Effector memory CD8-positive, alpha-beta T cell (primary cell): ENCODE results near the gene DPP6.

Experiments used
- ATAC-seq: fragments of 150-1000 bp; cut with Tn5 transposase; replicated peaks from 2 replicates; pipeline ENCODE4 v1.10.0; 2021; ENCODE audit warnings: mild to moderate bottlenecking, moderate library complexity
- DNase-seq, 3 experiments: peaks; one replicate each; pipeline ENCODE4 v3.0.0; 2021
- H3K27ac Mint-ChIP-seq, 2 donors: one replicate each; pipeline ENCODE4 v1.8.0; 2022; ENCODE audit warnings: mild to moderate bottlenecking in 2 of 2, mixed read lengths in 2 of 2, moderate library complexity in 2 of 2
- H3K27me3 Mint-ChIP-seq, 2 donors: one replicate each; pipeline ENCODE4 v1.8.0; 2022; ENCODE audit warnings: mixed read lengths in 2 of 2
- H3K36me3 Mint-ChIP-seq: one replicate; pipeline ENCODE4 v1.8.0; 2022; ENCODE audit warnings: mild to moderate bottlenecking, moderate library complexity, mixed read lengths; ENCODE audit not compliant: insufficient read depth
- H3K4me1 Mint-ChIP-seq, 2 donors: one replicate each; pipeline ENCODE4 v1.8.0; 2022; ENCODE audit warnings: low read depth in 2 of 2, mixed read lengths in 2 of 2
- H3K4me3 Mint-ChIP-seq, 2 donors: one replicate each; pipeline ENCODE4 v1.8.0; 2022; ENCODE audit warnings: mild to moderate bottlenecking in 2 of 2, mixed read lengths in 2 of 2, moderate library complexity in 2 of 2
- H3K9me3 Mint-ChIP-seq, 2 donors: one replicate each; pipeline ENCODE4 v1.8.0; 2022; ENCODE audit warnings: mixed read lengths in 2 of 2

Gene DPP6

GRCh38 chr7:154372011-154372601 is 319.9 kb downstream of the DPP6 start:
- no peaks in the 10 kb centered on the region for H3K27me3 Mint-ChIP-seq
- no peaks in the 10 kb centered on the region for H3K36me3 Mint-ChIP-seq
- ATAC-seq = no peak
- H3K27ac Mint-ChIP-seq = no peak overlapping the region
- H3K4me1 Mint-ChIP-seq = no peaks in the 10 kb centered on the region
- DNase-seq = no peak
- peaks cover 6 to 8% of the 10 kb centered on the region in 2 donors for H3K9me3 Mint-ChIP-seq
- no peak overlapping the region for H3K4me3 Mint-ChIP-seq

GRCh38 chr7:154373956-154374355 is 321.8 kb downstream of the DPP6 start:
- no peaks in the 10 kb centered on the region for H3K27me3 Mint-ChIP-seq
- DNase-seq = no peak
- H3K9me3 Mint-ChIP-seq = peaks cover 6 to 8% of the 10 kb centered on the region in 2 donors
- no peak for ATAC-seq
- H3K4me3 Mint-ChIP-seq = no peak overlapping the region
- no peak overlapping the region for H3K27ac Mint-ChIP-seq
- no peaks in the 10 kb centered on the region for H3K36me3 Mint-ChIP-seq
- no peaks in the 10 kb centered on the region for H3K4me1 Mint-ChIP-seq

- H3K36me3 Mint-ChIP-seq = no peaks in the 10 kb centered on the region
- H3K4me1 Mint-ChIP-seq = no peaks in the 10 kb centered on the region
- no peak overlapping the region for H3K4me3 Mint-ChIP-seq
- no peak overlapping the region for H3K27ac Mint-ChIP-seq
- DNase-seq = no peak
- peaks cover 6 to 8% of the 10 kb centered on the region in 2 donors for H3K9me3 Mint-ChIP-seq
- no peak for ATAC-seq
- no peaks in the 10 kb centered on the region for H3K27me3 Mint-ChIP-seq
These were observed 323.8 kb downstream of the DPP6 start for GRCh38 chr7:154375956-154376355.

GRCh38 chr7:154380771-154381170 is 328.6 kb downstream of the DPP6 start:
- ATAC-seq (no peak), DNase-seq (no peak)
- Mint-ChIP-seq H3K27me3 (no peaks in the 10 kb centered on the region), H3K9me3 (peaks cover 0 to 2% of the 10 kb centered on the region in 2 donors), H3K4me1 (no peaks in the 10 kb centered on the region), H3K27ac (no peak overlapping the region), H3K36me3 (no peaks in the 10 kb centered on the region), H3K4me3 (no peak overlapping the region)

GRCh38 chr7:154383045-154383444 is 330.8 kb downstream of the DPP6 start:
- Mint-ChIP-seq H3K27me3 (no peaks in the 10 kb centered on the region), H3K9me3 (peaks cover 0 to 13% of the 10 kb centered on the region in 2 donors), H3K4me1 (no peaks in the 10 kb centered on the region), H3K27ac (no peak overlapping the region), H3K36me3 (no peaks in the 10 kb centered on the region), H3K4me3 (no peak overlapping the region)
- no peak for DNase-seq
- no peak for ATAC-seq

- H3K27me3 Mint-ChIP-seq = no peaks in the 10 kb centered on the region
- H3K27ac Mint-ChIP-seq = no peak overlapping the region
- no peak overlapping the region for H3K4me3 Mint-ChIP-seq
- DNase-seq (no peak), ATAC-seq (no peak)
- no peaks in the 10 kb centered on the region for H3K4me1 Mint-ChIP-seq
- H3K9me3 Mint-ChIP-seq = peaks cover 7 to 19% of the 10 kb centered on the region in 2 donors
- H3K36me3 Mint-ChIP-seq = no peaks in the 10 kb centered on the region
These were observed 333.0 kb downstream of the DPP6 start for GRCh38 chr7:154385214-154385613.

GRCh38 chr7:154387252-154387651 is 335.1 kb downstream of the DPP6 start:
- DNase-seq (no peak), ATAC-seq (no peak)
- Mint-ChIP-seq H3K27ac (no peak overlapping the region), H3K36me3 (no peaks in the 10 kb centered on the region), H3K9me3 (peaks cover 8 to 22% of the 10 kb centered on the region in 2 donors), H3K4me3 (no peak overlapping the region), H3K4me1 (no peaks in the 10 kb centered on the region), H3K27me3 (no peaks in the 10 kb centered on the region)

GRCh38 chr7:154388412-154388811 is 336.2 kb downstream of the DPP6 start:
- Mint-ChIP-seq H3K9me3 (peaks cover 8 to 22% of the 10 kb centered on the region in 2 donors), H3K36me3 (no peaks in the 10 kb centered on the region), H3K27me3 (no peaks in the 10 kb centered on the region), H3K27ac (no peak overlapping the region), H3K4me3 (no peak overlapping the region), H3K4me1 (no peaks in the 10 kb centered on the region)
- DNase-seq (no peak), ATAC-seq (no peak)

GRCh38 chr7:154388999-154389398 is 336.8 kb downstream of the DPP6 start:
- Mint-ChIP-seq H3K9me3 (peaks cover 9 to 22% of the 10 kb centered on the region in 2 donors), H3K4me1 (no peaks in the 10 kb centered on the region), H3K27ac (no peak overlapping the region), H3K27me3 (no peaks in the 10 kb centered on the region), H3K4me3 (no peak overlapping the region), H3K36me3 (no peaks in the 10 kb centered on the region)
- DNase-seq (no peak), ATAC-seq (no peak)

GRCh38 chr7:154390961-154391360 is 338.8 kb downstream of the DPP6 start:
- H3K36me3 Mint-ChIP-seq = no peaks in the 10 kb centered on the region
- no peak overlapping the region for H3K4me3 Mint-ChIP-seq
- no peak for DNase-seq
- no peak overlapping the region for H3K27ac Mint-ChIP-seq
- no peaks in the 10 kb centered on the region for H3K27me3 Mint-ChIP-seq
- no peak for ATAC-seq
- no peaks in the 10 kb centered on the region for H3K4me1 Mint-ChIP-seq
- peaks cover 9 to 22% of the 10 kb centered on the region in 2 donors for H3K9me3 Mint-ChIP-seq

- peaks cover 7 to 8% of the 10 kb centered on the region in 2 donors for H3K9me3 Mint-ChIP-seq
These were observed 342.6 kb downstream of the DPP6 start for GRCh38 chr7:154394804-154395203.

GRCh38 chr7:154406312-154406711 is 354.1 kb downstream of the DPP6 start:
- DNase-seq = no peak
- Mint-ChIP-seq H3K27me3 (no peaks in the 10 kb centered on the region), H3K36me3 (no peaks in the 10 kb centered on the region), H3K9me3 (peaks cover 4 to 6% of the 10 kb centered on the region in 2 donors), H3K27ac (no peak overlapping the region), H3K4me1 (no peaks in the 10 kb centered on the region), H3K4me3 (no peak overlapping the region)
- no peak for ATAC-seq

More at GRCh38 chr7:154394804-154395203, 342.6 kb downstream of the DPP6 start:
- ATAC-seq (no peak), DNase-seq (no peak)
- Mint-ChIP-seq H3K27me3 (no peaks in the 10 kb centered on the region), H3K4me3 (no peak overlapping the region), H3K36me3 (no peaks in the 10 kb centered on the region), H3K27ac (no peak overlapping the region), H3K4me1 (no peaks in the 10 kb centered on the region)

- H3K4me1 Mint-ChIP-seq = no peaks in the 10 kb centered on the region
- no peaks in the 10 kb centered on the region for H3K27me3 Mint-ChIP-seq
- peaks cover 3% of the 10 kb centered on the region for H3K36me3 Mint-ChIP-seq
- H3K27ac Mint-ChIP-seq = no peak overlapping the region
- DNase-seq (no peak), ATAC-seq (no peak)
- no peak overlapping the region for H3K4me3 Mint-ChIP-seq
- peaks cover 0 to 6% of the 10 kb centered on the region in 2 donors for H3K9me3 Mint-ChIP-seq
These were observed 357.6 kb downstream of the DPP6 start for GRCh38 chr7:154409703-154410311.

GRCh38 chr7:154412105-154412504 is 359.9 kb downstream of the DPP6 start:
- ATAC-seq (no peak), DNase-seq (no peak)
- Mint-ChIP-seq H3K9me3 (peaks cover 0 to 4% of the 10 kb centered on the region in 2 donors), H3K4me3 (no peak overlapping the region), H3K4me1 (no peaks in the 10 kb centered on the region), H3K36me3 (peaks cover 3% of the 10 kb centered on the region), H3K27ac (no peak overlapping the region), H3K27me3 (no peaks in the 10 kb centered on the region)
